GM23248 (cell line): ENCODE data around the gene MTCL1.

ENCODE experiments used
- EZH2 ChIP-seq: fragments of 200-600 bp; sonication (generic); IDR thresholded peaks from 2 replicates; pipeline ENCODE4 v1.6.1; 2018; ENCODE audit warnings: antibody characterized with exemption, mild to moderate bottlenecking; ENCODE audit not compliant: insufficient read depth, poor library complexity, severe bottlenecking
- EZH2phosphoT487 ChIP-seq: fragments of 200-600 bp; sonication (generic); IDR thresholded peaks from 2 replicates; pipeline ENCODE4 v1.6.1; 2018; ENCODE audit warnings: antibody characterized with exemption, moderate library complexity, mild to moderate bottlenecking, low read depth; ENCODE audit not compliant: insufficient read depth

- TF ChIP-seq EZH2phosphoT487 (no peak), EZH2 (no peak)
Observed at GRCh38 chr18:8797206-8797605, 91.8 kb downstream of the MTCL1 start.
